Iris pigment epithelial cell (primary cell): ENCODE results near the gene PDZK1.
"Not testable (repeated sequence)": the region's sequence is repeated elsewhere in the genome, so short reads cannot be mapped to it uniquely, and the experiment has no call there.

Experiments used
- DNase-seq: peaks from one replicate; pipeline ENCODE4 v3.0.0-alpha.2; 2011; ENCODE audit warnings: low read depth

The PDZK1 gene

DNA sequence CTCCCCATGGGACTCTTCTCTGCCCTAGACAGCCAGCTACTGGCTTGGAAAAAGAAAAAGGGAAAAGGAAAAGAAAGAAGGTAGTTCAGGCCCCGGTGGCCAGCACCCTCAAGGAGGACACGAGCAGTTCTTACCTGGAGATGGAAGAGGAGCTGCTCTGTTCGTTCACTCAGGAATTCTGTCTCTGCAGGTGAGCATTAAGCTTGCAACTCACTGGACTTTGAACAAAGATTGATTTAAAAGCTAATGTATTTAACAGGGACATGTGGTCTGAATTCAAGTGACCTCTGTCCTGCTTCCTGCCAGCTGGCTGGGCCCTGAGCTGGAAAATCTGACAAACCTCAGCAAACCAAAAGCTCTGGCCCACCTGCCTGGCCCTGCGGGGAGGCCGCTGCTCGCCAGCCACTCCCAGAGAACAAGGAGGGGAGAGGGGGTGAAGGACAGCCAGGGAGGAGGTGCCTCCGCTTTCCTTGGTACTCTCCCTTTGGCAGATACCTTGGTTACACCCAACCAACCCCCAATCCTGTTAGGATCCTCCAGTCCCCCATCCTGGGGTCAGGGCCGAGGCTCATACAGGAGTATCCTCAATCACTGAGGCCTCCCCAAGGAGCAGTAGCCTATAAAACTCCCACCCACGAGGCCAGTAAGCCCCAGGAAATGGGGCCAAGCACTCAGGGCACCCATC lies at the start of gene PDZK1:
Gene PDZK1, minus strand, starts transcription at position 186 of the 685 bp plus-strand sequence. CDS start 19,347 bp downstream, outside the sequence.
- no peak for DNase-seq

DNA sequence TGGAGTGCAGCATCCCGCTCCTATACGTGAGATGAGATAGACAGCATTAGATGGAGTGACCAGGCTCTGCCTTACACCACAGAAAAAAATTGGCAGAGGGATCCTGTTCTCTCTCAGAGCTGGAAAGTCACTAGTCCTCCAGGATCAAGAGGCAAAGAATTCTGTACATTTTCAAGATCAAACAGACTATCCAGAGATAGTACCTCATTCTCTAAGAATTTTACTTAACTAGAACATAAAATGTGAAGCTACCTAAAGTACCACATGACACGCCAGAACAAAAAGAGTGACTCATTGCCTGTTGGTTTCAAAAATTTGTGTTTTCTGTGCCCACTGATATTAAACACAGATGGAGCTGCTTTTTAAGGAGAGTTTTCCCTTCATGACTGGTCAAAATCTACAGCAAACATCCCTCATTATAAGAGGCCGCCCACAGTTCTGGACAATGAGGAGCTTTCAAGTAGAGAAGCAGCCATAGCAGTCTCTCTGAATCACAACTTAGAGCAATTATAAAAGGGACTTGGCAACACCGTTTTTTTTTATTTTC lies 44.4 kb upstream of the PDZK1 start:
- DNase-seq = peak; percentile 87

GRCh38 chr1:145750426-145750825 lies 43.3 kb upstream of the PDZK1 start:
- DNase-seq = peak; percentile 73

DNA sequence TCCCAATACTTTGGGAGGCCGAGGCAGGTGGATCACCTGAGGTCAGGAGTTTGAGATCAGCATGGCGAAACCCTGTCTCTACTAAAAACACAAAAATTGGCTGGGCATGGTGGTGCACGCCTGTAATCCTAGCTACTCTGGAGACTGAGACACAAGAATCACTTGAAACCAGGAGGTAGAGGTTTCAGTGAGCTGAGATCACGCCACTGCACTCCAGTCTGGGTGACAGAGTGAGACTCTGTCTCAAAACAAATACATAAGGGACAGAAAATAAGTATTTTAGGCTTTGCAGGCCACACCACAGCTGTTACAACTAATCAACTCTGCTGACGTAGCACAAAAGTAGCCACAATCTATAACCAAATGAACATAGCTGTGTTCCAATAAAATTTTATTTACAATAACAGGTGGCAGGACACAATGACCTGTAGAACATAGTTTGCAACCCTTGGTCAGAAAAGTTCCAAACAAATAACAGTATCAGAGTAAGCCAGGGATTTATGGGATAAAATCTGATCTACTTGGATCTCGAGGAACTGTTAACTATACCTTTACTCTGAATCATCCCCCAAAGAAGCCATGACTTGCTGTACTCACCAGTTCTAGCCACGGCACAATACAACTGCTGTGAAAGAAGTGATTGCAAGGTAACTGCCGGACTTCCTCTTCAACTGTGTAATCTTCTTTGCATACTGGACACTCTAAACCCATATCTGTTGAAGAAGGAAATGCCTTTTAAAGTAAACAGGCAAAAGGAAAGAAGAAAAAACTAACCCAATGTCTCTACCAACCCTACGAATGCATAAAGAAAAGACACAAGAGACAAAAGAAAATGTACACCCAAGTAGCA lies 40.5 kb upstream of the PDZK1 start:
- no peak for DNase-seq

GRCh38 chr1:145740269-145740668 lies 33.1 kb upstream of the PDZK1 start:
- peak; percentile 96 for DNase-seq

DNA sequence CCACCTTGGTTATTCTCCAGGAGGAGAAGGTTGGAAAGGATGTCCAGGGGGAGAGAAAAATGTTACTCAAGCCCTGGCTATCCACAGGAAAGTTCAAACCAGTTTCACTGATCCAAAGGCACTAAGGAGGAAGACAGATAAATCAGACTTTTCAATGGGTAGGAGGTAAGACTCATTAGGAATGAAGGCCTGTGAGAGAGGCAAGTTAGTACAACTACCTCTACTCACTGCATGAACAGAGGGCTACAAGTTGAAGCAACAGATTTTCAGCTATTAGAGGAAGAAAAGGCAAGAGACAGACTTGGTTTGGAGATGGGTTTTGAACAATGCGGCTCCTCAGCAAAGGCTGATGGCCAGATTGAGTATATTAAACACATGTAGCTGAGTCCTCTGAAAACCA lies 29.0 kb upstream of the PDZK1 start:
- no peak for DNase-seq

DNA sequence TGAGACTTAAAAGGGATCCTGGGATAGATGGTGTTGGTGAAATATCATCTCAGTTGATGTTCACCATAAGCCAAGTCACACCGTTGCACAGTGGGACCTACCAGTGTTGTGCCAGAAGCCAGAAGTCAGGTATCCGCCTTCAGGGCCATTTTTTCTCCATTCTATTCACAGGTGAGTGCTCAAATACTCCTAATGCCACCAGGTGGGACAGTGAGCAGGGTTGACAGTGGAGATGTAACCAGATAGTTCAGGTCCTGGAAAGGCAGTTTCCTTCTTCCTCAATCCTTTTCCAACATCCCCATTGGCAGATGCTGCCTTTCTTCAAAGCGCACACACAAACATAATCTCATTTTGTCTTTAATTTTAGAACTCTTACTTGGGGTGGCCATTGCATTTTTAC lies 23.7 kb upstream of the PDZK1 start:
- no peak for DNase-seq

GRCh38 chr1:145730467-145730866 lies 23.3 kb upstream of the PDZK1 start:
- no peak for DNase-seq

- no peak for DNase-seq
These were observed 22.7 kb upstream of the PDZK1 start for GRCh38 chr1:145729666-145730436.

DNA sequence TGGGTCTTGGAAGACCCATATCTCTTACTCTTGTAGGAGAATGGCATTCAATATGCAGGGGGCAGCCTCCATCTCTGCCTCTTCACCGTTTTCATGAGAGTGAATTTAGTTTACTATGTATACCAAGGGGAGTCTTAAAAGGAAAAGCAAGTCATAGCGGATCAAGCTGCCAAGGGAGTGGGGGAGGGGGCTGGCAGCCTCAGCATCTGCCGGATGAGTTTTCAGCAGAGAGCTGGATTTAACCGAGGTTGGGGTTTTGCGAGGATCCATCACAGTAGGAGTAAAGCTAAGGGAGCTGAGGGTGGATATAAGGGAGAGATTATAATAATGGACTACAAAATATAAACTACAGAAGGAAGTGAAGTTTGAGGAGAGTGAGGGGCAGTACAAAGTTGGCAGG lies 22.0 kb upstream of the PDZK1 start:
- peak; percentile 20 for DNase-seq

DNA sequence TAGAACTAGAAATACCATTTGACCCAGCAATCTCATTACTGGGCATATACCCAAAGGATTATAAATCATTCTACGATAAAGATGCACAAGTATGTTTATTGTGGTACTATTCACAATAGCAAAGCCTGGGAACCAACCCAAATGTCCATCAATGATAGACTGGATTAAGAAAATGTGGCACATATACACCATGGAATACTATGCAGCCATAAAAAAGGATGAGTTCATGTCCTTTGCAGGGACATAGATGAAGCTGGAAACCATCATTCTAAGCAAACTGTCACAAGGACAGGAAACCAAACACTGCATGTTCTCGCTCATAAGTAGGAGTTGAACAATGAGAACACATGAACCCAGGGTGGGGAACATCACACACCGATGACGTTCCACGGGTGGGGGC lies 19.0 kb upstream of the PDZK1 start:
- DNase-seq = not testable (repeated sequence)

- peak; percentile 42 for DNase-seq
These were observed 13.9 kb upstream of the PDZK1 start for GRCh38 chr1:145720878-145721671.

DNA sequence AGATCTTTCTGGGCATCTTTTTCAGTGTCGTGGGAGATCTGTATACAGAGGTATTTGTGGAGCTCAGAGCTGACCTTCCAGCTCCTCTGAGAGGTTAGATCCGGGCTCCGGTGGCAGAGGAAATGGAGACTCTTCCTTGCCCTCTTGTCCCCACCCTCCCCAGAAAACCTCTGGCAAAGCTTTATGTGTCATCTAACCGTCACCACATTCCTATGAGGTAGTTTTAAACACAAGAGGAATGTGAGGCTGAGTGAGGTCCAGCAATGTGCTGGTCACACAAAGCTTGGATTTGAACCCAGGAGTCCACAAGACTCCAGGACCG lies 13.3 kb upstream of the PDZK1 start:
- DNase-seq = peak; percentile 67

DNA sequence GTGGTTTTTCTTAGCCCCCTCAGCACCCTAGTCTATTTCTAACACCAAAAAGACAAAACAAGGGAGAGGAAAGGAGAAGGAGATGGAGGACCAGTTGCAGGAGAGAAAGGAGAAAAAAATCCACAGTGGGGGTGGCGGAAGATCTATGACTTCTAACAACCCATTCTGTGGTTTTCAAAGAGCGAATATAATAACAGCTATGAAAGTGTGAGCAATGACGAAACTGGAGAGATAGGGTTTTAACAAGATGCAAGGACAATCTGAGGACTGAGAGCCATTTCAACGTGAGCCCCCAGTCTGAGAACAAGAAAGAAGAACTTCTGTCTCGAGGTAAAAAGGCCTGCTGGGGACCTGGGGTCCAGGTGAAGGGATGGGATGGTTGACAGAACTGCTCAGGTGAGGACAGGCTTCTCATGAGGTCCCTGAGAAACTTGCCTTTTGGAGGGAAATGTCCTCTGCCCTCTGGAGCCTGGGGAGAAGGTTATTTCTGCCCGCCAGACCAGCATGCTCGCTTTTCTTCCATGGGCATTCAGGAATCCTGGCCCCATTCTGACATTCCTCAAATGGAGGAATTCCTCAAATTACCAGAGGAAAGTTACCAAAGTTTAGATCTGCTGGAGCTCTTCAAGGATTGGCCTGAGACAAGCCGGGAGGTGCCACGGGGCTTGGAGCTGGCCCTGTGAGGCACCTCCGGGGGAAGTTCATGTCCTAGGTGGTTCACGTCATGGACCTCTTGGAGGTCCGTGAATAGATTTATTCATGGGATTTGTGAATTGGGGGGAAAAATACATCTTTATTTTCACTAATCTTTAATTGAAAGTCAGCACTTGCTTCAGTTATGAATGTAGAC lies 12.3 kb upstream of the PDZK1 start, which contains the start of gene CD160:
Gene CD160, plus strand, starts transcription at position 270 of the 850 bp plus-strand sequence. CDS start 8,829 bp downstream, outside the sequence.
- no peak for DNase-seq

- DNase-seq = not testable (repeated sequence)
These were observed 11.3 kb upstream of the PDZK1 start for GRCh38 chr1:145718465-145718864.

- no peak for DNase-seq
These were observed 10.7 kb upstream of the PDZK1 start for GRCh38 chr1:145717833-145718232.

GRCh38 chr1:145716641-145717345 lies 9.6 kb upstream of the PDZK1 start:
- no peak for DNase-seq

- DNase-seq = no peak
These were observed 7.5 kb upstream of the PDZK1 start for GRCh38 chr1:145714524-145715111.

DNA sequence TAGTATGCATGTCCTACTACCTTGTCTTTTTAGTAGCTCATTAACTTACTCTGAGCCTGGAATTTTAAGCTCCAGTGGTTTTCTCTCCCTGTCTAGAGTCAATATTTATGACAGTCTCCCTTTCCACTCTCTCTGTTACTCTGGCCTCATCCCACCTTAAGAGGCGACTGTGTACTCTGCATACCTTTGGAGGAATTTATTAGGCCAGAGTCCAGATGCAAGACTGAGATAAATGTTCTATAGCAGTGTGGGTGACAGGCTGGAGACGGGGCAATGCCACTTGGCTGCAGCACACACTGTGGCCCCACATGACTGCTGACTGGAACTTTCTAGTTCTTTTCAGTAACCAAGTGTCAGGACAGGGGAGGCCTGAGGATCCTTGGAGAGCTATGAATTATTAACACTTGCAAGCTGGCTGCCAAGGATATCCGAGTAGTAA lies 4.1 kb upstream of the PDZK1 start:
- no peak for DNase-seq
